ENCODE data around the gene CREBBP.

CREBBP gene

GRCh38 chr16:3866703-3867431, 13.6 kb downstream of the CREBBP start:
- Histone ChIP-seq H3K27me3 (replicated peaks in 2 of 5; ENCODE audit: control insufficient read depth in 4 of 5, insufficient read depth in 5 of 5, low read length in 4 of 5) (no peaks in the 10 kb centered on the region), H3K36me3 (ENCODE audit: control insufficient read depth in 4 of 4, insufficient read depth in 4 of 4, low read length in 3 of 4) (no peaks in the 10 kb centered on the region), H3K4me3 (ENCODE audit: control insufficient read depth in 1 of 7, extremely low read depth in 1 of 7, insufficient read depth in 4 of 7, low read depth in 2 of 7, low read length in 6 of 7) (no peak overlapping the region), H3K9me3 (ENCODE audit: control extremely low read depth in 1 of 5, control insufficient read depth in 4 of 5, insufficient read depth in 2 of 5, low read depth in 1 of 5, low read length in 4 of 5) (no peaks in the 10 kb centered on the region), H3K27ac (ENCODE audit: insufficient read depth in 1 of 2, low read depth in 1 of 2, low read length in 2 of 2, poor library complexity in 1 of 2, severe bottlenecking in 2 of 2) (no peak overlapping the region), H3K4me1 (ENCODE audit: control extremely low read depth in 1 of 4, control insufficient read depth in 4 of 4, insufficient read depth in 4 of 4, low read length in 3 of 4) (peaks cover 9 to 31% (median 18%) of the 10 kb centered on the region in 4 experiments)
- ChIA-PET CTCF (interaction anchor here (1.0 to 1.4 kb wide), 2 partner anchors 11 to 14 kb away, joined by 3 to 4 read pairs; no protein-coding TSS in a partner anchor), POLR2A (interaction anchor here (0.7 kb wide), 1 partner anchor 183 kb away, joined by 3 read pairs; no protein-coding TSS in a partner anchor)
- WGBS (ENCODE audit: insufficient coverage) = 100% methylated on average over 2 of the region's 4 CpGs
- DNase-seq = no peak

GRCh38 chr16:3865241-3865640, 15.3 kb downstream of the CREBBP start:
- DNase-seq = no peak
- no peaks in the 10 kb centered on the region for H3K27me3 ChIP-seq (replicated peaks in 2 of 5; ENCODE audit: control insufficient read depth in 4 of 5, insufficient read depth in 5 of 5, low read length in 4 of 5)
- 43% methylated on average over 1 of the region's 3 CpGs for WGBS (ENCODE audit: insufficient coverage)
- ChIA-PET CTCF (interaction anchor here (0.6 to 1.4 kb wide), 2 partner anchors 13 to 65 kb away, joined by 4 read pairs; no protein-coding TSS in a partner anchor), POLR2A (no interaction called here)
- no peak overlapping the region for H3K27ac ChIP-seq (ENCODE audit: insufficient read depth in 1 of 2, low read depth in 1 of 2, low read length in 2 of 2, poor library complexity in 1 of 2, severe bottlenecking in 2 of 2)
- H3K9me3 ChIP-seq (ENCODE audit: control extremely low read depth in 1 of 5, control insufficient read depth in 4 of 5, insufficient read depth in 2 of 5, low read depth in 1 of 5, low read length in 4 of 5) = no peaks in the 10 kb centered on the region
- peaks cover 9 to 32% (median 23%) of the 10 kb centered on the region in 4 experiments for H3K4me1 ChIP-seq (ENCODE audit: control extremely low read depth in 1 of 4, control insufficient read depth in 4 of 4, insufficient read depth in 4 of 4, low read length in 3 of 4)
- no peaks in the 10 kb centered on the region for H3K36me3 ChIP-seq (ENCODE audit: control insufficient read depth in 4 of 4, insufficient read depth in 4 of 4, low read length in 3 of 4)
- H3K4me3 ChIP-seq (ENCODE audit: control insufficient read depth in 1 of 7, extremely low read depth in 1 of 7, insufficient read depth in 4 of 7, low read depth in 2 of 7, low read length in 6 of 7) = no peak overlapping the region

GRCh38 chr16:3864562-3864961, 16.0 kb downstream of the CREBBP start:
- no peaks in the 10 kb centered on the region for H3K9me3 ChIP-seq (ENCODE audit: control extremely low read depth in 1 of 5, control insufficient read depth in 4 of 5, insufficient read depth in 2 of 5, low read depth in 1 of 5, low read length in 4 of 5)
- WGBS (ENCODE audit: insufficient coverage) = 96% methylated on average over 4 of the region's 5 CpGs

GRCh38 chr16:3863587-3863986, 16.9 kb downstream of the CREBBP start:
- DNase-seq = no peak
- peaks cover 10 to 27% (median 23%) of the 10 kb centered on the region in 4 experiments for H3K4me1 ChIP-seq (ENCODE audit: control extremely low read depth in 1 of 4, control insufficient read depth in 4 of 4, insufficient read depth in 4 of 4, low read length in 3 of 4)
- ChIA-PET CTCF (interaction anchor here (1.3 kb wide), 1 partner anchor 72 kb away, joined by 3 read pairs; no protein-coding TSS in a partner anchor), POLR2A (interaction anchor here (0.6 kb wide), 1 partner anchor 1923 kb away, joined by 4 read pairs; no protein-coding TSS in a partner anchor)
- no peaks in the 10 kb centered on the region for H3K9me3 ChIP-seq (ENCODE audit: control extremely low read depth in 1 of 5, control insufficient read depth in 4 of 5, insufficient read depth in 2 of 5, low read depth in 1 of 5, low read length in 4 of 5)
- WGBS (ENCODE audit: insufficient coverage) = 68% methylated on average over 4 of the region's 5 CpGs
- no peaks in the 10 kb centered on the region for H3K27me3 ChIP-seq (replicated peaks in 2 of 5; ENCODE audit: control insufficient read depth in 4 of 5, insufficient read depth in 5 of 5, low read length in 4 of 5)
- no peak overlapping the region for H3K27ac ChIP-seq (ENCODE audit: insufficient read depth in 1 of 2, low read depth in 1 of 2, low read length in 2 of 2, poor library complexity in 1 of 2, severe bottlenecking in 2 of 2)
- H3K4me3 ChIP-seq (ENCODE audit: control insufficient read depth in 1 of 7, extremely low read depth in 1 of 7, insufficient read depth in 4 of 7, low read depth in 2 of 7, low read length in 6 of 7) = no peak overlapping the region
- peaks cover 0 to 3% (median 0%) of the 10 kb centered on the region in 4 experiments for H3K36me3 ChIP-seq (ENCODE audit: control insufficient read depth in 4 of 4, insufficient read depth in 4 of 4, low read length in 3 of 4)

More at GRCh38 chr16:3864562-3864961, 16.0 kb downstream of the CREBBP start:
- H3K4me1 ChIP-seq (ENCODE audit: control extremely low read depth in 1 of 4, control insufficient read depth in 4 of 4, insufficient read depth in 4 of 4, low read length in 3 of 4) = peaks cover 9 to 32% (median 23%) of the 10 kb centered on the region in 4 experiments
- H3K36me3 ChIP-seq (ENCODE audit: control insufficient read depth in 4 of 4, insufficient read depth in 4 of 4, low read length in 3 of 4) = peaks cover 0 to 3% (median 0%) of the 10 kb centered on the region in 4 experiments
- DNase-seq = no peak
- H3K4me3 ChIP-seq (ENCODE audit: control insufficient read depth in 1 of 7, extremely low read depth in 1 of 7, insufficient read depth in 4 of 7, low read depth in 2 of 7, low read length in 6 of 7) = no peak overlapping the region
- H3K27me3 ChIP-seq (replicated peaks in 2 of 5; ENCODE audit: control insufficient read depth in 4 of 5, insufficient read depth in 5 of 5, low read length in 4 of 5) = no peaks in the 10 kb centered on the region
- CTCF ChIA-PET = no interaction called here
- POLR2A ChIA-PET = no interaction called here
- H3K27ac ChIP-seq (ENCODE audit: insufficient read depth in 1 of 2, low read depth in 1 of 2, low read length in 2 of 2, poor library complexity in 1 of 2, severe bottlenecking in 2 of 2) = no peak overlapping the region

- Histone ChIP-seq H3K27me3 (replicated peaks in 2 of 5; ENCODE audit: control insufficient read depth in 4 of 5, insufficient read depth in 5 of 5, low read length in 4 of 5) (no peaks in the 10 kb centered on the region), H3K4me3 (ENCODE audit: control insufficient read depth in 1 of 7, extremely low read depth in 1 of 7, insufficient read depth in 4 of 7, low read depth in 2 of 7, low read length in 6 of 7) (peak overlapping the region in 1 of 7 experiments; percentile 46), H3K36me3 (ENCODE audit: control insufficient read depth in 4 of 4, insufficient read depth in 4 of 4, low read length in 3 of 4) (peaks cover 0 to 3% (median 0%) of the 10 kb centered on the region in 4 experiments), H3K9me3 (ENCODE audit: control extremely low read depth in 1 of 5, control insufficient read depth in 4 of 5, insufficient read depth in 2 of 5, low read depth in 1 of 5, low read length in 4 of 5) (no peaks in the 10 kb centered on the region), H3K4me1 (ENCODE audit: control extremely low read depth in 1 of 4, control insufficient read depth in 4 of 4, insufficient read depth in 4 of 4, low read length in 3 of 4) (peaks cover 15 to 31% (median 25%) of the 10 kb centered on the region in 4 experiments), H3K27ac (ENCODE audit: insufficient read depth in 1 of 2, low read depth in 1 of 2, low read length in 2 of 2, poor library complexity in 1 of 2, severe bottlenecking in 2 of 2) (no peak overlapping the region)
- peak in 2 of 3 donors; percentile 62 to 73 for DNase-seq
- 43% methylated on average over 4 of the region's 12 CpGs for WGBS (ENCODE audit: insufficient coverage)
- ChIA-PET POLR2A (interaction anchor here (0.7 kb wide), 1 partner anchor 76 kb away, joined by 5 read pairs; no protein-coding TSS in a partner anchor), CTCF (interaction anchor here (1.1 to 2.0 kb wide), 4 partner anchors 9 to 70 kb away, joined by 3 to 5 read pairs (median 3); no protein-coding TSS in a partner anchor)
Measured at GRCh38 chr16:3861808-3862451, 18.6 kb downstream of the CREBBP start.

- Histone ChIP-seq H3K27me3 (replicated peaks in 2 of 5; ENCODE audit: control insufficient read depth in 4 of 5, insufficient read depth in 5 of 5, low read length in 4 of 5) (no peaks in the 10 kb centered on the region), H3K4me1 (ENCODE audit: control extremely low read depth in 1 of 4, control insufficient read depth in 4 of 4, insufficient read depth in 4 of 4, low read length in 3 of 4) (peaks cover 13 to 44% (median 26%) of the 10 kb centered on the region in 4 experiments), H3K4me3 (ENCODE audit: control insufficient read depth in 1 of 7, extremely low read depth in 1 of 7, insufficient read depth in 4 of 7, low read depth in 2 of 7, low read length in 6 of 7) (no peak overlapping the region), H3K27ac (ENCODE audit: insufficient read depth in 1 of 2, low read depth in 1 of 2, low read length in 2 of 2, poor library complexity in 1 of 2, severe bottlenecking in 2 of 2) (no peak overlapping the region), H3K9me3 (ENCODE audit: control extremely low read depth in 1 of 5, control insufficient read depth in 4 of 5, insufficient read depth in 2 of 5, low read depth in 1 of 5, low read length in 4 of 5) (no peaks in the 10 kb centered on the region), H3K36me3 (ENCODE audit: control insufficient read depth in 4 of 4, insufficient read depth in 4 of 4, low read length in 3 of 4) (peaks cover 0 to 3% (median 0%) of the 10 kb centered on the region in 4 experiments)
- no peak for DNase-seq
- 93% methylated on average over 6 of the region's 7 CpGs for WGBS (ENCODE audit: insufficient coverage)
- ChIA-PET POLR2A (interaction anchor here (0.6 to 2.3 kb wide), 2 partner anchors 11 to 234 kb away, joined by 3 to 9 read pairs; no protein-coding TSS in a partner anchor), CTCF (interaction anchor here (0.8 to 2.8 kb wide), 4 partner anchors 13 to 28 kb away, joined by 3 to 10 read pairs (median 4); no protein-coding TSS in a partner anchor)
Measured at GRCh38 chr16:3859889-3860288, 20.6 kb downstream of the CREBBP start.
